ENCODE data around the gene PSMB2.
"Not testable (repeated sequence)": the region's sequence is repeated elsewhere in the genome, so short reads cannot be mapped to it uniquely, and the experiment has no call there.

The PSMB2 gene

DNA sequence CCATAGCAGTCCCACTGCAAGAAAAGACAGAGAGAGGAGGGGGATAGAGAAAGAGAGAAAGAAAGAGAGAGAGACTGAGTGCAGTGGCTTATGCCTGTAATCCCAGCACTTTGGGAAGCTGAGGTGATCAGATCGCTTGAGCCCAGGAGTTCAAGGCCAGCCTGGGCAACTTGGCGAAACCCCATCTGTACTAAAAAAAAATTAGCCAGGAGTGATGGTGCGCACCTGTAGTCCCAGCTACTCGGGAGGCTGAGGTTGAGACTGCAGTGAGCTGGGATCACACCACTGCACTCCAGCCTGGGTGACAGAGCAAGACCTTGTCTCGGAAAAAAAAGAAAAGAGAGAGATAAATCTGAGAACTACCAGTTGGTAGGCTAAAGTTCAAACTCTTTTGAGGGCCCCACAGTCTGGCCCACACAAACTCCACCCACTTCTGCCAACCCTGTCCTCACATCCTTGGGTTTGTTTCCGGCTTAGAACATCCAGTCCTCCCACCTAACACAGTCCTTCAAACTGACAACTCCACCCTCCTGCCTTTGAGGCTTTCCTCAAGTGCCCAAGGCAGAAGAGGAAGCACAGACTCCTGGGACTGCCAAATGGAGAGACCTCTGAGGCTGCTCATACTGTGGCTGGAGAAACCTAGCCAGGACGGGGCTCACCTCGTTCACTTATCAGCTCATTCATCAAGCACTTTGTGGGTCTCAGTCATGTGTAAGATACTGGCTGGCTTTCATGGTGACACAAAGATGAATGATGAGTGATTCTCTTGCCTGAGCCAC is 48.1 kb downstream of the PSMB2 start:
- DNase-seq (ENCODE audit: low spot score) = no peak

DNA sequence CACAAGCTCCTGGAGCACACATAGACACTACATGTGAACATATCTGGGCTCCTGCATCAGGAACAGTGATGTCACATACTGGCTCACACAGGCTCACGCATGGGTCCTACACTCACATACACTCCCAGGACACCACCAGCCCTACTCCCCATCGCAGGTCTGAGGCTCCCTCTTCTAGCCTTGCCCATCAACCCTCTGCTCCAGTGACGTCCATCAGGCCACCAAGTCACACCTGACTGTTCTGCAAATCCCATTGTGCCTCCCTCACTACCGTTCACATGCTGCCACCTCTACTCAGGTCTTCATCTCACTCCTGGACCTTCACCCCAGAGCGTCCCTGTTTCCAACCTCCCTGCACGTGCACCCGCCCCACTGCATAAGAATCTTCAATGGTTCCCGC is 50.1 kb downstream of the PSMB2 start:
- no peak for DNase-seq (ENCODE audit: low spot score)

GRCh38 chr1:35590476-35591040 is 50.8 kb downstream of the PSMB2 start:
- no peak for DNase-seq (ENCODE audit: low spot score)

- no peak for DNase-seq (ENCODE audit: low spot score)
Observed at GRCh38 chr1:35589516-35590427, 51.6 kb downstream of the PSMB2 start.

GRCh38 chr1:35588197-35588910 is 53.0 kb downstream of the PSMB2 start:
- no peak for DNase-seq (ENCODE audit: low spot score)

- DNase-seq (ENCODE audit: low spot score) = no peak
Observed at GRCh38 chr1:35587736-35588135, 53.6 kb downstream of the PSMB2 start.

DNA sequence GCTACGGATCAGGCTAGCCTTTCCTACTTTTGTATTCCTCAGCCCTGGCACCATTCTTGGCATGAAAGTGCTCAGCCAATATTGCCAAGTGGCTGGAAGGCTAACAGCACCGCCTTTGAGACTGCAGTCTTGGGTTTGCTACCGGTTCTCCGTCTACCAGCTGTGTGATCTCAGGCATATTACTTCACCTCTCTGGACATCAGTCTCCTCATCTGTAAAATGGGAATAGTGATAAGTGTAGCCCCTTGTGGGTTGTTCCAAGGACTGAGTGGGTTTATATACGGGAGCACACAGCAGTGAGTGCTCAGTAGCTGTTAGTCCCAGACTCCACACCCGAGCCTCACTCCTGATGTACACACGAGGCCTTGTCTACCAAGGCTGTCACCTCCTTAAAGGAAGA is 54.5 kb downstream of the PSMB2 start:
- no peak for DNase-seq (ENCODE audit: low spot score)

- not testable (repeated sequence) for DNase-seq (ENCODE audit: low spot score)
Observed at GRCh38 chr1:35585805-35586204, 55.5 kb downstream of the PSMB2 start.

GRCh38 chr1:35585281-35585680 is 56.0 kb downstream of the PSMB2 start:
- no peak for DNase-seq (ENCODE audit: low spot score)

GRCh38 chr1:35581621-35582020 is 59.7 kb downstream of the PSMB2 start:
- not testable (repeated sequence) for DNase-seq (ENCODE audit: low spot score)

GRCh38 chr1:35580949-35581388 is 60.4 kb downstream of the PSMB2 start:
- no peak for DNase-seq (ENCODE audit: low spot score)

- DNase-seq (ENCODE audit: low spot score) = no peak
Observed at GRCh38 chr1:35577071-35577998, 64.0 kb downstream of the PSMB2 start.

- not testable (repeated sequence) for DNase-seq (ENCODE audit: low spot score)
Observed at GRCh38 chr1:35576766-35577070, 64.6 kb downstream of the PSMB2 start.

GRCh38 chr1:35576061-35576765 is 65.1 kb downstream of the PSMB2 start:
- DNase-seq (ENCODE audit: low spot score) = no peak

GRCh38 chr1:35575416-35575958 is 65.8 kb downstream of the PSMB2 start:
- DNase-seq (ENCODE audit: low spot score) = no peak

DNA sequence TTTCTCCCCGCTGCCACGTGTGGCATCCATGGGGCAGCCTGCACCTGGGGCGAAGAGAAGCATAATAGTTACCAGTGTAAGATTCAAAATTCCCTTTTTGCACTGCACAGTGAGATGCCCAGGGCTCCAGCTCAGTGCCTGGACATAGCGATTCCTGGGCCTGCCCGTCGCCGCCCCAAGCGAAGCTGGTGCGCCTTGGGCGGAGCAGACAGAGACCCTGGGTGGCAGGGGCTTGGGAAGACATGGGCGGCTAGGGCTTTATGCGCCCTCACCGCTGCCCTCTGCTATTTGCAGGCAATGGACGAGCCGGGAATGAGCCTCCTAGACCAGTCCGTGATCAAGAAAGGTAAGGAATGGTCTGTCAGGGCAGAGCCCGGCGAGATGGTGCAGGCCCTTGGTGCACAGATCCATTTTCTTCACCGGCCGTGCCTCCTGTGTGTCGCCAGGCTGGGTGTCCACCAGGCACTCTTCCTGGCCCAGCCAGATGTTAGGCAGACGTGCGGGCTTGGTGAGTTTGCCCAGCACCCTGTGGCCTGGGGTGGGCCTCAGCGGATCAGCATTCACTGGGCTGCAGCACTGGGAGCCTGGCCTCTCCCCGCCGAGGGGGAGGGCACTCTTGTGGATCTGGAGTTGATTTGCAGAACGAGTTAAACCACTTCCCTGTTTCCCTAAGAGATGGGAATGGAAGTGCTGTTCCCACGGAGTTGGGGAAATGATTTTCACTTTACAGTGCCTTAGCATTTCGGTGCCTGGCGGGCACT is 66.5 kb downstream of the PSMB2 start:
- no peak for DNase-seq (ENCODE audit: low spot score)

- no peak for DNase-seq (ENCODE audit: low spot score)
Observed at GRCh38 chr1:35574125-35574654, 67.1 kb downstream of the PSMB2 start.

- DNase-seq (ENCODE audit: low spot score) = peak; percentile 41
Observed at GRCh38 chr1:35573198-35574124, 67.9 kb downstream of the PSMB2 start, which contains the start of gene TFAP2E. TFAP2E (plus strand) TSS chr1:35573314; CDS start chr1:35573578, 264 bp downstream.
